Keratinocyte (primary cell): ENCODE results near the gene TNP2. TPM values are rescaled to one million over a fixed set of nuclear protein-coding genes. Genes with fewer than 3 reads are reported as not detected.

Experiments
- DNase-seq: peaks from one replicate; pipeline ENCODE4 v3.0.0-alpha.2; 2011; ENCODE audit warnings: low read depth, missing footprints, low spot score
- FAIRE-seq: peaks from 2 replicates; lab custom pipeline; 2011; peaks lifted over from hg19 to GRCh38; lab: Jason Lieb, UNC
- H2AFZ ChIP-seq: 2 replicates; pipeline ENCODE4 v1.6.0; 2012; ENCODE audit warnings: low read length, control low read depth, inconsistent platforms; ENCODE audit not compliant: control insufficient read depth
- H3K27ac ChIP-seq: 2 replicates; pipeline ENCODE4 v1.5.1; 2011; ENCODE audit warnings: low read length; ENCODE audit not compliant: control insufficient read depth, insufficient read depth
- H3K27me3 ChIP-seq: 3 replicates; pipeline ENCODE4 v1.6.0; 2011; ENCODE audit warnings: low read length; ENCODE audit not compliant: control insufficient read depth, insufficient read depth; ENCODE audit errors: extremely low read depth
- H3K36me3 ChIP-seq, 2 experiments: 2 replicates in 1 of 2; 3 replicates in 1 of 2; pipeline ENCODE4 v1.5.1; 2011; ENCODE audit warnings: low read length in 2 of 2, mild to moderate bottlenecking in 1 of 2; ENCODE audit not compliant: control insufficient read depth in 2 of 2, insufficient read depth in 2 of 2; ENCODE audit errors: extremely low read depth in 1 of 2
- H3K4me1 ChIP-seq: 3 replicates; pipeline ENCODE4 v1.5.1; 2011; ENCODE audit warnings: low read length; ENCODE audit not compliant: control insufficient read depth, insufficient read depth; ENCODE audit errors: extremely low read depth
- H3K4me2 ChIP-seq: 3 replicates; pipeline ENCODE4 v1.6.0; 2011; ENCODE audit warnings: low read depth, low read length; ENCODE audit not compliant: control insufficient read depth, insufficient read depth; ENCODE audit errors: extremely low read depth
- H3K4me3 ChIP-seq, 3 experiments: fragments of 200-600 bp in 1 of 3; sonication (generic) in 1 of 3; 2 replicates in 2 of 3; 3 replicates in 1 of 3; pipeline ENCODE4 v1.5.1; 2011 to 2016; ENCODE audit warnings: low read length in 3 of 3, mild to moderate bottlenecking in 3 of 3, control low read depth in 2 of 3, inconsistent platforms in 1 of 3, low read depth in 1 of 3, mixed read lengths in 1 of 3, mixed run types in 1 of 3, moderate library complexity in 1 of 3; ENCODE audit not compliant: control insufficient read depth in 2 of 3, insufficient read depth in 2 of 3; ENCODE audit errors: extremely low read depth in 1 of 3
- H3K79me2 ChIP-seq: 2 replicates; pipeline ENCODE4 v1.6.0; 2012; ENCODE audit warnings: low read length; ENCODE audit not compliant: control insufficient read depth, insufficient read depth
- H3K9ac ChIP-seq: 3 replicates; pipeline ENCODE4 v1.6.0; 2011; ENCODE audit warnings: low read length; ENCODE audit not compliant: control insufficient read depth, insufficient read depth; ENCODE audit errors: extremely low read depth
- H3K9me1 ChIP-seq: 3 replicates; pipeline ENCODE4 v1.6.0; 2011; ENCODE audit warnings: low read length; ENCODE audit not compliant: control insufficient read depth, insufficient read depth; ENCODE audit errors: extremely low read depth
- H3K9me3 ChIP-seq: 2 replicates; pipeline ENCODE4 v1.5.1; 2012; ENCODE audit warnings: low read depth, low read length; ENCODE audit not compliant: control insufficient read depth
- H4K20me1 ChIP-seq: 3 replicates; pipeline ENCODE4 v1.6.0; 2011; ENCODE audit warnings: low read length; ENCODE audit not compliant: control insufficient read depth, insufficient read depth; ENCODE audit errors: extremely low read depth
- EZH2 ChIP-seq: IDR thresholded peaks from one replicate; pipeline ENCODE4 v1.6.1; 2012; ENCODE audit warnings: inconsistent platforms, mild to moderate bottlenecking, low read length, moderate library complexity
- dilution Hi-C: fragments of 300-500 bp; cut with MboI; formaldehyde crosslinking; loops from one replicate; pipeline ENCODE4 v1.7.0; 2020; ENCODE audit warnings: low sequenced_read_pairs; ENCODE audit not compliant: extremely low pct_ligation_motif_present
- polyA plus RNA-seq, 5 experiments: library from polyadenylated mRNA; depleted of rRNA in 3 of 5; stranded (reverse) in 3 of 5; stranded (forward) in 1 of 5; unstranded in 1 of 5; fragments of >200 nt; gene quantifications; 1 replicate in 1 of 5; 2 replicates in 3 of 5; 3 replicates in 1 of 5; pipeline versions ENCODE4 v1.2.1 to v1.2.3, GENCODE V29; 2011 to 2012; ENCODE audit warnings: missing spikeins in 2 of 5, low read depth in 1 of 5, low replicate concordance in 1 of 5
- TF ChIP-seq, protein P1 (sequence below), 3 experiments: IDR thresholded peaks in 1 of 3; conservative IDR thresholded peaks in 1 of 3; optimal IDR thresholded peaks in 1 of 3; 2 replicates in 2 of 3; 3 replicates in 1 of 3; pipeline versions ENCODE3 to v1.5.1; 2011; ENCODE audit warnings: low read length in 3 of 3, mild to moderate bottlenecking in 3 of 3, moderate library complexity in 2 of 3, control low read depth in 1 of 3, inconsistent platforms in 1 of 3; ENCODE audit not compliant: insufficient read depth in 2 of 3; ENCODE audit errors: extremely low read depth in 1 of 3

TNP2 gene
- polyA plus RNA-seq, 1 donor (not counting 4 experiments of a cell fraction or from before 2014, with no cell fraction given): not detected

DNA sequence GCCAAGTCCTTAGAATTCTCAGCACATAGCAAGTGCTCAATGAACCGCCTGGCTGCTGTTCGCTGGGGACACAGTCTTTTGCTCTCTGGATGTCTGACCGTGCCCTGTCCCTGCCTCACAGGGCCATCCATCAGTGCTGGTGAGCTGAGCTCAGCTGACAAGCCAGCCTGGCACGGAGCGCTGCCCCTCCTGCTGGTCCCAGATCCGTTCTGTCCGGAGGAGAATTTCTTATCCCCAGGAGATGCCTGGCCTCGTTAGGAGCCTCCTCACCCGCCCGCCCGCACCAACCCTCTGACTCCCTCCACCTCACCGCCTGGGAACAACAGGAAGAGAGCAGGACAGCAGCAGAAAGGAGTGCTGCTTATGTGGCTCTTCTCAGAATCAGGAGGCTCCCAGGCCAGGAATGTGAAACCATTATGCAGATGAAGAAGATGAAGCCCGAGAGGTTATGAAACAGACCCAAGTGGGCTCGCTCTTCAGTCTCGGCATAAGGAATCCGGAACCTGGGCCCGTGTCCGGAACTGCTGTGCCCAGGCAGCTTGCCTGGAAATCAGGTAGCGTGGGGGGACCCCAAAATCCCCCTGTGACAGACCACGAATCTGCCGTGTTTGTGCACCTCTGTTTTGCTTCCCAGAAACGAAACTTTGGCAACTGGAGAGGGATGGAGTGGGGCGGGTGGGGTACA is 47.3 kb upstream of the TNP2 start:
- Histone ChIP-seq H3K9me1 (no peaks in the 10 kb centered on the region), H3K27ac (no peak overlapping the region), H2AFZ (no peak overlapping the region), H4K20me1 (no peaks in the 10 kb centered on the region), H3K79me2 (no peaks in the 10 kb centered on the region), H3K4me1 (peaks cover 8% of the 10 kb centered on the region), H3K36me3 (no peaks in the 10 kb centered on the region), H3K27me3 (no peaks in the 10 kb centered on the region), H3K9ac (no peak overlapping the region), H3K9me3 (no peaks in the 10 kb centered on the region), H3K4me2 (no peak overlapping the region), H3K4me3 (no peak overlapping the region)
- no peak for DNase-seq
- dilution Hi-C loops: no loop called here
- TF ChIP-seq EZH2: no peak
- TF ChIP-seq, protein P1, sequence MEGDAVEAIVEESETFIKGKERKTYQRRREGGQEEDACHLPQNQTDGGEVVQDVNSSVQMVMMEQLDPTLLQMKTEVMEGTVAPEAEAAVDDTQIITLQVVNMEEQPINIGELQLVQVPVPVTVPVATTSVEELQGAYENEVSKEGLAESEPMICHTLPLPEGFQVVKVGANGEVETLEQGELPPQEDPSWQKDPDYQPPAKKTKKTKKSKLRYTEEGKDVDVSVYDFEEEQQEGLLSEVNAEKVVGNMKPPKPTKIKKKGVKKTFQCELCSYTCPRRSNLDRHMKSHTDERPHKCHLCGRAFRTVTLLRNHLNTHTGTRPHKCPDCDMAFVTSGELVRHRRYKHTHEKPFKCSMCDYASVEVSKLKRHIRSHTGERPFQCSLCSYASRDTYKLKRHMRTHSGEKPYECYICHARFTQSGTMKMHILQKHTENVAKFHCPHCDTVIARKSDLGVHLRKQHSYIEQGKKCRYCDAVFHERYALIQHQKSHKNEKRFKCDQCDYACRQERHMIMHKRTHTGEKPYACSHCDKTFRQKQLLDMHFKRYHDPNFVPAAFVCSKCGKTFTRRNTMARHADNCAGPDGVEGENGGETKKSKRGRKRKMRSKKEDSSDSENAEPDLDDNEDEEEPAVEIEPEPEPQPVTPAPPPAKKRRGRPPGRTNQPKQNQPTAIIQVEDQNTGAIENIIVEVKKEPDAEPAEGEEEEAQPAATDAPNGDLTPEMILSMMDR (optimal IDR thresholded peaks at IDR 0.05 in 1 of 3, IDR thresholded peaks at IDR 0.05 in 1 of 3, conservative IDR thresholded peaks at IDR 0.05 in 1 of 3; ENCODE audit: extremely low read depth in 1 of 3, insufficient read depth in 2 of 3, low read length in 3 of 3): no peak
- no peak for FAIRE-seq

DNA sequence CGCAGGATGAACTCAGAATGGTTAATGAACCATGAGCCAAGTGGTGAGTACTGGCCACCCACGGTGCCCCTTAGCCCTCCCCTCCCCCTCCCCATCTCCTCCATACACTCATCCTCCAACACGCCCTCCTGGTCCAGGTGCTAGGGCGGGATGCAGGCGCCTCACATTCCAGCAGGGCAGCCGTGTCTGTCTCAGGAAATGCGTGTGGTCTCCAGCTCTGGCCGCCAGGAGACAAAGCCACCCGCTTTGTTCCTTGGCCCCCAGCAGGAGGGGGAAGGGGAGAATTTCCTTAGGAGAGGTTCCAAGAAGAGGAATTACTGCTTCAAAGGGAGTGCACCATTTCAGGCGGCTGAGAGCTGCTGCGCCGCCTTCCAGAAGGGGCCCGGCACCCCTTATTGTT is 46.4 kb upstream of the TNP2 start:
- no peak overlapping the region for H2AFZ ChIP-seq
- FAIRE-seq (no peak), DNase-seq (no peak)
- H3K9ac ChIP-seq: no peak overlapping the region
- no peak overlapping the region for H3K4me3 ChIP-seq
- no peaks in the 10 kb centered on the region for H3K36me3 ChIP-seq
- no peak overlapping the region for H3K27ac ChIP-seq
- dilution Hi-C loops: no loop called here
- no peaks in the 10 kb centered on the region for H3K9me3 ChIP-seq
- H3K4me1 ChIP-seq: peaks cover 8% of the 10 kb centered on the region
- H4K20me1 ChIP-seq: no peaks in the 10 kb centered on the region
- no peaks in the 10 kb centered on the region for H3K27me3 ChIP-seq
- no peak for TF ChIP-seq EZH2
- TF ChIP-seq, protein P1 (optimal IDR thresholded peaks at IDR 0.05 in 1 of 3, IDR thresholded peaks at IDR 0.05 in 1 of 3, conservative IDR thresholded peaks at IDR 0.05 in 1 of 3; ENCODE audit: extremely low read depth in 1 of 3, insufficient read depth in 2 of 3, low read length in 3 of 3): no peak
- no peaks in the 10 kb centered on the region for H3K9me1 ChIP-seq
- H3K4me2 ChIP-seq: no peak overlapping the region
- H3K79me2 ChIP-seq: no peaks in the 10 kb centered on the region
